ENCODE data around the gene PLCD1.

Gene PLCD1

DNA sequence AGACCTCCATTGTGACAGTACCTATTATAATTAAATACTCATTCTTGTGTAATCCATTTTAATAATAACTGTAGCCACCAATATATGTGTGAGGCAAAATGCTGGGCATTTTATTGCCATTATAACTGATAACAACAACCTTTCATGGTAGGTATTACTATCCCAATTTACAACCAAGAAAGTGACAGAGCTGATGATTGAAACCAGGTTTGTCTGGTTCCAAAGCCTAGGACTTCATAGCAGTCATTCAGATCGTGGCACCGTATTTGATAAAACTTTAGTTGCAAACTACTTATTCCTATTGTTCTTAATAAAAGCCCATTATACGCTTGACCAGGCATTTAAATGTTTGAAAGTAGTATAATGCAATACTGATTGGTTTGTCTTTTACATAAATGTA is 65.3 kb downstream of the PLCD1 start:
- DNase-seq (ENCODE audit: low read depth), result no peak

DNA sequence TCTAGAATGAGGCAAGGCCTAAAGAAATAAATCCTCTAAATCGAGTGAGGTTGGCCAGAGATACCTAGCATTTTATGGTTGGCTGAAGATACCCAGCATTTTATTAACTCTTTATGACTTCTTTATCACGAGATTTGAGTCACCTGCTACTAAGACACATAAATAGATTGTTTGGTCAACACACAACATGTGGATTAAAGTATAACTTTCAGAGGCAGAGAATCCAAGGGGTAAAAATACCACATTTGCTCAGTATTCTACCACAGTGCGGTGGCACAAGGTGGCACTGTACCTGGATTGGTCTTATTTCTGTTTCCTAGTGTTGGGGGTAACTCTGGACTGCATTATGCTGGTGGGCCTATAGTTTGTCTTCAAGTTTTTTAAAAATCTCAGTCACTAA is 65.8 kb downstream of the PLCD1 start:
- no peak for DNase-seq (ENCODE audit: low read depth)

DNA sequence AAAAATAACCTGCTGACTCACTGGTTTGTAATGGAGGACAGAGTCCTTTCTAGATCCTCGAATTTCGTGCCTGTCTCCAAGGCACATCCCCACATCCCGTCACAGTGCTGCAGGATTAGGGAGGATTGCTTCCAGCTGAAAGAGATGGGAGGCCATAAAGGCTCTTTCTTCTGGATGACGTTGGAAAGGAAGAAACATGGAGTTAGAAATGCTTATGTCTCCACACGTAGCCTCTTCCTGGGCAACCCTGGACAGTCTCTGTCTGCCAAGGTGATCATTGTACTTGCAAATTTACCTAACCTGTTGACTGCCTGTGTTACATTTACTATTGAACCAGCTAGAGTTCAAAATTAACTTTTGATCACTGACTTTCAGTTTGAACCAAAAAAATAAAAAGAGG is 66.4 kb downstream of the PLCD1 start:
- DNase-seq (ENCODE audit: low read depth), result no peak

DNA sequence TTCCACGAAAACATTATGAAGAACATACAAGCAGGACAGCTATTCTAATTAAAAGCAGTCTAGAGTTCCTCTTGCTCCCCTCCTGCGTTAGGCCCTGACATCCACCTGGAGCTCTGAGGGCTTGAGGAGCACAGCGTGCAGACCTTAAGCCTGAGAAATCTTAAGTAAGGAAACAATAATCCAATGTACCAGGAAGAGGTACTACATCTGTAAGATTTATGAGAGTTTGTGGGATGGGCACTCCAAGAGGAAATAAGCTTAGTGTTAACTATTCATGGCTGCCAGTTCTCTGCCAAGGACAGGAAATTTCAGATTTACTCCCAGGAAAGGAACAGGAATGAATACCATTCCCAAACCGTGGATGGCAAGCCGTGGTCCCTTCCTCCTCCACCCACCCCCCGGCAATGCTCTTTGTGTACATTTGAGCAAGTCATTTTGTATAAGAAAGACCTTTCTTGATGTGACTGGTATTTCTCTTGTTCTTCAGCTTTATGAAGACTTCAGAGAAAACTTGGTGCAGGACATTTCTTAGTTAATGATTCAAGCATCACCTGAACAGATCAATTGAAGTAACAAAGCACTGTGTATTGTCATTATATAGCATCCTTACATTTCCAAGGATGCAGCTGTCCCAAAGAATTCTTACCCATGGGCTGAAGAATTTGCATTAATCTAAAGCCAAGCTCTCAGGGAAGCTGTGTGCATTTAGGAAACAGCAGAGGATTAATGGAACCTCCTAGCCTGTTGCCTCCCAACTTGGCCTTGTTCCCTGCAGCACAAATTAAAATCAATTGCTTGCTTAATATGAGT is 67.6 kb downstream of the PLCD1 start:
- no peak for DNase-seq (ENCODE audit: low read depth)

DNA sequence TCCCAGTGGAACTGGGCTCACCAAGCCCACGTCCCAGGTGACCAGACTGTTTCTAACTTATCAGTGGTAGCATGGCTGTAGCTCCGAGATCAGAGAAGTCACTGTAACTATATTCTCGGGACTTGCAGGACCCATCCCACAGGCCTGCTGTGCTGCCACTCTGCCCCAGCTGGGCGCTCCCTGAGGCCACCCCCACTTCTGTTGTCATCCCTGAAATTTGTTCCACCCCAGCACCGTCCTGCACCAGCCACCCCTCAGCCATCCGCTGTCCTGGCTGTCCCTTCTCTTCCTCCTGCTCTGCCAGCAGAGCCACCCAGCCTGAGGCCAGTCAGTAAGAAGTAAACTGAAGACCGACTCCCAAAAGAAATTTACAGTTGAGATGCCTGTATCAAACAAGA is 71.9 kb downstream of the PLCD1 start:
- no peak for DNase-seq (ENCODE audit: low read depth)
